DMS 273 treated with DMSO at 0.1 percent for 48 hours (cell line): ENCODE measurements around the gene SEMA6B.
"Not testable (repeated sequence)": the region's sequence is repeated elsewhere in the genome, so short reads cannot be mapped to it uniquely, and the experiment has no call there.

Experiments
- DNase-seq: peaks from one replicate; lab custom pipeline; 2025; lab: John Stamatoyannopoulos, UW

SEMA6B gene

DNA sequence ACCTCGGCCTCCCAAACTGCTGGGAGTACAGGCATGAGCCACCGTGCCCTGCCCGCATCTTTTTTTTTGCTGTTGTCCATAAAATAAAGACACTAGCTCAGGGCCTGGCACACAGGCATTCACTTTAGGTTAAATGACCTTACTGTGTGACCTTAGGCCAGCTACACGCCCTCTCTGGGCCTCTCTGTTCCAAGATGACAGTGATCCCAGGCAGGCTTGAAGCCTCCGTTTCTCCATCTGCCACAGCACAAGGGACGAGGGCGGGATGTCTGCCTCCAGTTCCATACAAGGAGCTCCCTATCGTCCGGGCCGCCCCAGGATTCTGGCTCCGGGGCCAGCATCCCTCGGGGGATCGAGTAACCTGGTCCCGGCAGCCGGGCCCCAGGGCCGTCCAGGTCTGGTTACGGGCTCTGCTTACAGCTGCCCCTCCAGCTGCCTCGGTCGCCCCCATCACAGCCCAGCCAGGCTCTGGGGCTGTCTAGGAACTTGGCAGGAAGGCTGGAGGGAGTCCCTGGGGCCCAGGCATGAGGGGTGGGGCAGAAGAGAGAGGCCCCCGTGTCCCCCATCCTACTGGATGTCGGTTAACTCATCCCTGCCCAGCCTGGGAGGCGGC lies 11.9 kb upstream of the SEMA6B start:
- DNase-seq = peak; percentile 89

- DNase-seq = no peak
Observed at GRCh38 chr19:4570916-4571304, 11.4 kb upstream of the SEMA6B start.

DNA sequence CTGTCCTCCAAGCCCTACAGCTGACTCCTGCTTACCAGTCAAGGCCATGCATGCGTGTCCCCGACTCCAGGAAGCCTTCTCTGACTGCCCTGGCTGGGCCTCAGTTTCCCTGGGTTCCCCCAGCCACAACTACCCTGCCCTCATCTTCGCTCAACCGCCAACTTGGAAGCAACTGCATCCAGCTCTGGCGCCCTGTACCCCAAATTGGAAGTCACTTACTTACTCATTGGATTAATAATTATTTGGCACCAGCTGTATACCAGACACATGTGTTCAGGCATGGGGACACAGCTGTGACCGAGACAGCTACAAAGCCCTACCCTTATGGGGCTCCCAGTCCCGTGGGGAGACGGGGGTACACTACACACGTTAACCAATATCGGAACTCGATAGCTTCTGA lies 10.9 kb upstream of the SEMA6B start:
- DNase-seq = no peak

DNA sequence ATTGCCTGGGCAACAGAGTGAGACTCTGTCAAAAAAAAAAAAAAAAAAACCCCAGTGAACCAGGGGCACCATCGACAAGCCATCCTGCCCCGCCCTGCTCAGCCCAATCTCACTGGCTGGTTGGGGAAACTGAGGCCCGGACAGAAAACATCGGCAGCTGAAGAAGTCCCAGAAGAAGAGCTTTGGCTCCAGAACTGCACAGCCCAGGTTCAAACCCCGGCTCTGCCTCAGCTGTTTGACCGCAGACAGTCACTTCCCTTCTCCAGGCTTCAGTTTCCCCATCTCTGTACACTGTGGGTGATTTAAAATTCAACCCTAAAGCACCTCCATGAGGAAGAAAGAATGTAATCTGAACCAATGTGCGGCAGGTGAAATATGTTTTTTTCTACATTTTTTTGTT lies 9.4 kb upstream of the SEMA6B start:
- no peak for DNase-seq

DNA sequence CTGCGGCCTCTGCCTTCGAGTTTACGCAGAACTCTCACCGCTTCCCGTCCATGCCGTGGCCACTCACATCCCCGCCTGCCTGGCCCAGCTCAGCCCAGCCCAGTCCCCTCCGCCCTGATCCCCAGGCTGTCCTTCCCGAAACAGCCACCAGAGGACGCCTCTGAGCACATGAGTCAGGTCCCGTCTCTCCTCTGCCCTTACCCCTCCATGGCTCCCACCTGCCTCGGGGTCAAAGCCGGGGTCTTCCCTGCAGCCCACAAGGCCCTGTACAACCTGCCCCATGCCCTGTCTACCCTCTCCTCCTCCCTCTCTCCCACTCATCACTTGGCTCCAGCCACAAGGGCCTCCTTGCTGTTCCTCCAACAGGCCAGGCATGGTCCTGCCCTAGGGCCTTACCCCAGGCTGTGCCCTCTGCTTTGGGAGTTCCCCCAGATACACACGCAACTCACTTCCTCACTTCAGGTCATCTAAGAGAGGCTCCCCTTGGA lies 8.1 kb upstream of the SEMA6B start:
- DNase-seq = no peak

GRCh38 chr19:4566402-4567051 lies 7.0 kb upstream of the SEMA6B start:
- peak; percentile 34 for DNase-seq

DNA sequence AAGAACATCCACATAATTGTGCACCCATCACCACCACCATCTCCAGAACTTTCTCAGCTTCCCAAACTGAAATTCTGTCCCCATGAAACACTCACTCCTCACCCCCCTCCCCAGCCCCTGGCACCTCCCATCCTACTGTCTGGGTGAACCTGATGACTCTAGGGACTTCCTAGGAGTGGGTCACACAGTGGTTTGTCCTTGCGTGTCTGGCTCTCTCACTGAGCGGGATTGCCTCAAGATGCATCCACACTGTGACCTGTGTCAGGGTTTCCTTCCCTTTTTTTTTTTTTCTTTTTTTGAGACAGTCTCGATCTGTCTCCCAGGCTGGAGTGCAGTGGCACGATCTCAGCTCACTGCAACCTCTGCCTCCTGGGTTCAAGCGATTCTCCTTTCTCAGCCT lies 4.1 kb upstream of the SEMA6B start:
- DNase-seq = not testable (repeated sequence)

GRCh38 chr19:4562085-4562484 lies 2.6 kb upstream of the SEMA6B start:
- DNase-seq = not testable (repeated sequence)

GRCh38 chr19:4557971-4558941 lies 1.2 kb downstream of the SEMA6B start:
- DNase-seq = no peak

DNA sequence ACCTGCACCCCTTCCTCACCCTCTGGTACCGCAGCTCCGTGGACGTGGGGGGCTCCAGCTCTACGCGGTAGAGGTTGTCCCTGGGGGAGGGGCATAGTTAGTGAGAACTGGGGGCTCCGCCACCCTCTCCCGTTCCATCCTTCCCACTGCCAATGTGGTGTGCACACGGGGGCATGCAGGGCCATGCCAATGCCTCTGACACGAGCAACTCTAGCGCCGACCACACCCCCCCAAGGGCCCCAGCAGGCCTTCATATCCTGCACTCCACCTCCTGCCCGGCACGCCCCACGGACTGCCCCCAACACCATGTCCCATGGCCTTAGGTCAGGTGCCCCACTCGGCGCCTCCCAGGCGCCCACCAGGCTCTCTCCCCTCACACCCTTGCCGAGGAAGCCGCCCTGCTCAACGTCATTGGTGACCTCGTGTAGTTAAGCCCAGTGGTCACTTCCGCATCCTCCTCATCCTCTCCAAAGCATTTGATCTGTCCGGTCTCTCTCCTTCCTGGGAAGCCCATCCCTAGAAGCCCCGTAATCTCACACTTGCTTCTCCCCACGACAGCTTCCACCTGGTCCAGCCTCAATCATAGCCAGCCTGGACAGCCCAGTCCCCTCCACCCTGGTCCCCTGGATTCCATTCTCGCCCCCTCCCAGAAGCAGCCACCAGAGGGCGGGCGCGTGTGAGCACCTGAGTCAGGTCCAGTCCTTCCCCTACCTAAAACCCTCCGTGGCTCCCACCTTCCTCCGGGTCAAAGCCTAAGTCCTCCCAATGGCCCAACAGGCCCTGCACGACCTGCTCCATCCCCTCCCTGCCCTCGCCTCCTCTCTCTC lies 2.1 kb downstream of the SEMA6B start:
- no peak for DNase-seq

DNA sequence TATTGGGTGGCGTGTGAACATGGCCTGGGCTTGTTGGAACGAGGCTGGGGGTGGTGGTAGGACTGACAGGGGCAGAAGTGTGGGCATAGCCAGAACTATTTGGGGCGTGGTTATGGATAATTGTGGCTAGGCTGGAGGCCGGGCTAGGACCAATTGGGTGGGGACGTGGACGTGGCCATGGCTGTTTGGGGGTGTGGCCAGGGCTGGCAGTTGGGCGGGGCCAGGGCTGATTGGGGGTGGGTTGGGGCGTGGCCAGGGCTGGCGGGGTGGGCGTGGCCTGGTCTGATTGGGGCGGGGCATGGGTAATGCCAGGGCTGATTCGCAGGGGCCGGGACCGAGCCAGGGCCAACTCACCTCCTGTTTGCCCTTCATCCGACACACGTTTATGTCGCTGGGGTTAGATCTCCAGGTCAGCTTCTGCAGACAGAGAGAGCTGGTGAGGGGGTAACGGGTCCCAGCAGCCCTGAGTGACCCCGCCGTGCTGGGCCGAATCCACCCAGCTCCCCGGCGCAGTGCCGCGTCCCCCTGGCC lies 2.8 kb downstream of the SEMA6B start:
- DNase-seq = no peak

DNA sequence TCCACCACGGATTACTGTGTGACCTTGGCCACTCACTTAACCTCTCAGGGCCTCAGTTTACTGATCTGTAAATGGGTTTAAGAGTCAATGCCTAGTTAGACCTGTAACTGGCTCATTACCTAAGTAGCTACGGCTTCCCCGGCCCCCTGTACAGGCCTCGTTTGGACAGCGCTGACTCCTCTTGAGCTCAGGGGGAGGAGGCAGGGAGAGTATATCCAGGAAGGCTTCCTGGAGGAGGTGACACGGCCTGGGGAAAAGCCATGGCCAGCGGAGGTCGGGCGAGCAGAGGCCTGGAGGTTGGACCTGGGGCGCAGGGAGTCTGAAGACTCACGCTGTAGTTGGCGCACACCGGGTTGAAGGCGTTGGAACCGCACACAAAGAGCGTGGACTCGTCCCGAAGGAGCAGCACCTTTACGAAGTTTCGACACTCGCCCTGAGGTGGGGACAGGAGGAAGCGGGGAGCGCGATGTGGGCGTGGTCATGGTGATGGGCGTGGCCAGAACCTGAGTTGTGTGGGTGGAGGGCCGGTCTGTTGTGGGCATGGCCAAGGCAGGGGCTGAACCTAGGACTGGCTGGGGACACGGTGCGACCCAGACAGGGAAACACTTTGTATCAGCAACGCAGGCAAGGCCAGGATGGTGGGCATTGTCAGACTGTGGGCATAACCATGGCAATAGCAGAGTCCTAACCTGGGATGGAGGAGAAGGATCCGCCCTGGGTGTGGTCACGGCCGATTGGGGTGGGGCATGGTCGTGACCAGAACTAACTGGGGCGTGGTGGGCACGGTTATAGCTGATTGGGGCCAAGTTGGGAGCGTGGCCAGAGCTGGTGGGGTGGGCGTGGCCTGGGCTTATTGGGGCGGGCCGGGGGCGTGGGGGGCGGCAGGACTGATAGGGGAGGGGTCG lies 3.6 kb downstream of the SEMA6B start:
- no peak for DNase-seq

GRCh38 chr19:4554717-4555116 lies 4.8 kb downstream of the SEMA6B start:
- DNase-seq = no peak

DNA sequence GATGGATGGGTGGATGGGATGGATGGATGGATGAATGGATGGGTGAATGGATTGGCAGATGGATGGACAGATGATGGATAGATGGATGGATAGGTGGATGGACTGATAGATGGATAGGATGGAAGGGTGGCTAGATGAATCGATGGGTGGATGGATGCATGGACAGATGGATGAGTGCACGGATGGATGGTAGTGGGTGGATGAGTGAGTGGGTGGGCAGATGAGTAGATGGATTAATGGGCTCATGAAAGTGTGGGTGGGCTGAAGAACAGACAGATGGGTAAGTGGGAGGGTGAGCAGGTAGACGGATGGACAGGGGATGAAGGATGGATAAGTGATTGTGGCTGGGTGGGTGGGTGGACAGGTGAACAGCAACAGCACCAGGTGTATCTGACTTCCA lies 5.7 kb downstream of the SEMA6B start:
- no peak for DNase-seq

- no peak for DNase-seq
Observed at GRCh38 chr19:4553092-4553695, 6.3 kb downstream of the SEMA6B start.

DNA sequence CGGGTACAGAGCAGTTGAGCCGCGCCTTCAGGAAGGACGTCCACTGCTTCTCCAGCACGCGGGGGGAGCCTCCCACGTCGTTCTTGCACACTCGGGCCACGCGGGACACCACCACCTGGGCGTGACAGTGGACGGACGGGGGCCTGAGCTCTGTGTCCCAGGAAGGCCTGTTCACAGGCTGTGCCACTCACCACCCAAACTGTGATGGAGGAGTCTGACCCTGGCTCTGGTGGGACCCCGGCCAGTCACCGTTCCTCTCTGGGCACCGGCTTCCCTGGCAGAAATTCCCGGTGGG lies 7.0 kb downstream of the SEMA6B start:
- DNase-seq = no peak

- no peak for DNase-seq
Observed at GRCh38 chr19:4550479-4551050, 8.9 kb downstream of the SEMA6B start.

DNA sequence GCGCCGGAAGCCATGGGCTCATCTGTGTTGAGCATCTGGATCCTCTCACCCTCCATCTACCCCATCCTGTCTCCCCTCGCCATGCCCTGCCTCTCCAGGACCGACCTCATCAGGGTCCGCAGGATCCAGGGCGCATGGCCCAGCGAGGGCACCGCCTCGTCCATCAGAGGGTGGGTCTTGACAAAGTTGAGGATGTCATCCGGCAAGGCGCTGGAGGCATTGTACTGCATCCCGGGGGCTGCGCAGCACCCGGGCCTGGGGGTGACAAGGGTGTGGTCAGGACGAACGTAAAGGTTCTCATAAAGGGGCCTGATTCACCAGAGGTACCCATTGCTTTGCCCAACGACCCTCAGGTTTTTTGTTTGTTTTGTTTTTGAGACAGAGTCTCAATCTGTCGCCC lies 9.5 kb downstream of the SEMA6B start:
- no peak for DNase-seq

DNA sequence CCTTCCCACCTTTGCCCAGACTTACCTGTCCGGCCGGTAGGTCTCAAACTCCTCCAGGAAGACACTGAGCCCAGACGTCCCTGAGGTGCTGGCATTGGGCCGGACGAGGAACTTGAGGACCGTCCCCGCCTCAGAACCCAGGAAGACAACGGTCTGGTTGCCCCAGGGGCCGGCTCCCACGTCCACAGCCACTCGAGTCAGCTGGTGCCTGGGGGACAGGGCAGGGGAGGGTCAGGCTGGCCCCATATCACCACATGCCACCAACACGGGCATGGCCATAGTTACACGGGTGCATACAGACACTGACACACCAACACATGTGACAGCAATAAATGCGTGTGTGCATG lies 11.3 kb downstream of the SEMA6B start:
- no peak for DNase-seq
